H9 (cell line): ENCODE data around the gene KCNK10. TPM values are rescaled to one million over a fixed set of nuclear protein-coding genes. Genes with fewer than 3 reads are reported as not detected.

Experiments
- DNase-seq: peaks from one replicate; pipeline ENCODE4 v3.0.0-alpha.2; 2017
- H2AFZ ChIP-seq: one replicate; pipeline ENCODE4 v1.6.1; 2013; ENCODE audit warnings: mild to moderate bottlenecking, low read length, control low read depth, moderate library complexity
- H2AK5ac ChIP-seq: 2 replicates; pipeline ENCODE4 v1.6.1; 2013; ENCODE audit warnings: low read length, control low read depth, mixed read lengths; ENCODE audit not compliant: insufficient read length
- H2BK120ac ChIP-seq: one replicate; pipeline ENCODE4 v1.6.1; 2013; ENCODE audit warnings: low read depth, mild to moderate bottlenecking, low read length, control low read depth, inconsistent platforms; ENCODE audit not compliant: poor library complexity, severe bottlenecking
- H2BK12ac ChIP-seq: 2 replicates; pipeline ENCODE4 v1.6.1; 2013; ENCODE audit warnings: low read length, control low read depth, mixed read lengths, low read depth; ENCODE audit not compliant: insufficient read length
- H2BK15ac ChIP-seq: 2 replicates; pipeline ENCODE4 v1.6.1; 2013; ENCODE audit warnings: low read depth, low read length, control low read depth
- H2BK20ac ChIP-seq: one replicate; pipeline ENCODE4 v1.6.1; 2013; ENCODE audit warnings: low read depth, mild to moderate bottlenecking, low read length, control low read depth, inconsistent platforms; ENCODE audit not compliant: poor library complexity, severe bottlenecking
- H2BK5ac ChIP-seq: 2 replicates; pipeline ENCODE4 v1.6.1; 2013; ENCODE audit warnings: low read length, control low read depth, mixed read lengths; ENCODE audit not compliant: insufficient read length
- H3K14ac ChIP-seq: 2 replicates; pipeline ENCODE4 v1.6.1; 2013; ENCODE audit warnings: low read length, control low read depth; ENCODE audit not compliant: insufficient read depth
- H3K18ac ChIP-seq: 2 replicates; pipeline ENCODE4 v1.6.1; 2013; ENCODE audit warnings: low read depth, mild to moderate bottlenecking, mixed read lengths, low read length, control low read depth; ENCODE audit not compliant: insufficient read length
- H3K23ac ChIP-seq: 2 replicates; pipeline ENCODE4 v1.6.1; 2013; ENCODE audit warnings: low read length, control low read depth, mixed read lengths, low read depth; ENCODE audit not compliant: insufficient read length
- H3K23me2 ChIP-seq: 2 replicates; pipeline ENCODE4 v1.6.1; 2013; ENCODE audit warnings: low read depth, mild to moderate bottlenecking, mixed read lengths, low read length, control low read depth; ENCODE audit not compliant: insufficient read length, poor library complexity, severe bottlenecking
- H3K27ac ChIP-seq: 2 replicates; pipeline ENCODE4 v1.5.1; 2013; ENCODE audit warnings: low read length, control low read depth, mixed read lengths, low read depth; ENCODE audit not compliant: insufficient read length
- H3K27me3 ChIP-seq: 2 replicates; pipeline ENCODE4 v1.6.1; 2013; ENCODE audit warnings: low read length, control low read depth, inconsistent platforms; ENCODE audit not compliant: insufficient read depth
- H3K4ac ChIP-seq: 2 replicates; pipeline ENCODE4 v1.6.1; 2013; ENCODE audit warnings: low read depth, mild to moderate bottlenecking, control low read depth, inconsistent platforms, low read length, moderate library complexity
- H3K4me1 ChIP-seq: 2 replicates; pipeline ENCODE4 v1.6.1; 2013; ENCODE audit warnings: low read length, control low read depth, inconsistent platforms; ENCODE audit not compliant: insufficient read depth
- H3K4me2 ChIP-seq: 2 replicates; pipeline ENCODE4 v1.6.1; 2013; ENCODE audit warnings: low read length, control low read depth, mixed read lengths; ENCODE audit not compliant: insufficient read length, insufficient read depth
- H3K56ac ChIP-seq: 2 replicates; pipeline ENCODE4 v1.6.1; 2013; ENCODE audit warnings: low read depth, mild to moderate bottlenecking, mixed read lengths, low read length, control low read depth; ENCODE audit not compliant: insufficient read length
- H3K79me1 ChIP-seq: 2 replicates; pipeline ENCODE4 v1.6.1; 2013; ENCODE audit warnings: low read depth, mild to moderate bottlenecking, moderate library complexity, low read length, control low read depth, inconsistent platforms; ENCODE audit not compliant: insufficient read depth, poor library complexity, severe bottlenecking
- H3K79me2 ChIP-seq: 2 replicates; pipeline ENCODE4 v1.6.1; 2013; ENCODE audit warnings: low read length, control low read depth, inconsistent platforms; ENCODE audit not compliant: insufficient read depth
- H3K9ac ChIP-seq: 2 replicates; pipeline ENCODE4 v1.6.1; 2013; ENCODE audit warnings: low read length, control low read depth, mixed read lengths; ENCODE audit not compliant: insufficient read length; ENCODE audit errors: extremely low read depth
- H3K9me3 ChIP-seq: one replicate; pipeline ENCODE4 v1.6.1; 2013; ENCODE audit warnings: low read depth, low read length, inconsistent platforms; ENCODE audit not compliant: control insufficient read depth
- H3T11ph ChIP-seq: one replicate; pipeline ENCODE4 v1.6.1; 2013; ENCODE audit warnings: mild to moderate bottlenecking, low read length, control low read depth, inconsistent platforms
- H4K20me1 ChIP-seq: one replicate; pipeline ENCODE4 v1.6.1; 2013; ENCODE audit not compliant: control insufficient read depth, insufficient read length, insufficient read depth
- H4K5ac ChIP-seq: 2 replicates; pipeline ENCODE4 v1.6.1; 2013; ENCODE audit warnings: low read depth, mild to moderate bottlenecking, mixed read lengths, low read length, control low read depth; ENCODE audit not compliant: insufficient read length
- H4K8ac ChIP-seq: replicated peaks from 2 replicates; pipeline ENCODE4 v1.6.1; 2013; ENCODE audit warnings: low read length, control low read depth, mixed read lengths, low read depth; ENCODE audit not compliant: insufficient read length
- H4K91ac ChIP-seq: 2 replicates; pipeline ENCODE4 v1.6.1; 2013; ENCODE audit warnings: low read depth, mild to moderate bottlenecking, moderate library complexity, mixed read lengths, low read length, control low read depth; ENCODE audit not compliant: insufficient read length
- H3K27ac Mint-ChIP-seq, 3 experiments: 2 replicates in 2 of 3; 3 replicates in 1 of 3; pipeline ENCODE4 v1.8.0; 2020 to 2021; ENCODE audit warnings: mixed read lengths in 3 of 3, mild to moderate bottlenecking in 1 of 3, moderate library complexity in 1 of 3
- H3K27me3 Mint-ChIP-seq: 2 replicates; pipeline ENCODE4 v1.8.0; 2021; ENCODE audit warnings: low read depth, mild to moderate bottlenecking, moderate library complexity, mixed read lengths
- H3K36me3 Mint-ChIP-seq, 3 experiments: 2 replicates in 2 of 3; 3 replicates in 1 of 3; pipeline ENCODE4 v1.8.0; 2020 to 2021; ENCODE audit warnings: low read depth in 3 of 3, mixed read lengths in 3 of 3; ENCODE audit not compliant: insufficient read depth in 1 of 3
- H3K4me1 Mint-ChIP-seq, 2 experiments: 2 replicates each; pipeline ENCODE4 v1.8.0; 2020; ENCODE audit warnings: mixed read lengths in 2 of 2
- H3K4me3 Mint-ChIP-seq, 2 experiments: 2 replicates in 1 of 2; 3 replicates in 1 of 2; pipeline ENCODE4 v1.8.0; 2020 to 2021; ENCODE audit warnings: mild to moderate bottlenecking in 2 of 2, mixed read lengths in 2 of 2, moderate library complexity in 1 of 2
- H3K9me3 Mint-ChIP-seq, 2 experiments: 2 replicates in 1 of 2; 3 replicates in 1 of 2; pipeline ENCODE4 v1.8.0; 2020; ENCODE audit warnings: mild to moderate bottlenecking in 2 of 2, mixed read lengths in 2 of 2, moderate library complexity in 1 of 2
- WGBS: extraction: QIAGEN DNeasy Blood & Tissue Kit; methylation state at CpG from one replicate; pipeline ENCODE4 v1.1.7; 2013; ENCODE audit warnings: missing lambda C conversion rate, low lambda C conversion rate, mixed read lengths; ENCODE audit not compliant: insufficient read length; ENCODE audit errors: extremely low coverage; 5-methylcytosine and 5-hydroxymethylcytosine counted together
- total RNA-seq: library from RNA; stranded (reverse); gene quantifications from 2 replicates; pipeline ENCODE4 v1.2.1, GENCODE V29; 2021
- TF ChIP-seq, protein P1 (sequence below): fragments of 200-600 bp; sonication (generic); conservative IDR thresholded peaks from 3 replicates; pipeline ENCODE4 v1.8.0; 2021; ENCODE audit warnings: antibody characterized with exemption, mild to moderate bottlenecking

The KCNK10 gene
- total RNA-seq, 1 experiment from 2014 or later: 0.33 TPM

DNA sequence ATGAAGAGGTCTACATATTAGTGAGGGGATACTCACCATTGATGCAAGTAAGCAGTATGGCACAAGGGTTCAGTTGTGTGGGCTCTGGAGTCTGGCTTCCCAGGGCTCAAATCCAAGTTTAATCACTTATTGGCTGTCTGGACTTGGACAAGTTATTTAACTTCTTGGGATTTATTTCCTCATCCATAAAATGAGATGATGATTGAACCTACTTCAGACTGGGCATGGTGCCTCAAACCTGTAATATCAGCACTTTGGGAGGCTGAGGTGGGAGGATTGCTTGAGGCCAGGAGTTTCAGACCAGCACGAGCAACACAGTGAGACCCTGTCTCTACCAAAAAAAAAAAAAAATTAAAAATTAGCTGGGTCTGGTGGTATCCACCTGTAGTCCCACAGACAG lies 67.9 kb downstream of the KCNK10 start:
- Histone ChIP-seq H3K4ac (no peak overlapping the region), H2BK12ac (no peak overlapping the region), H3K9me3 (no peaks in the 10 kb centered on the region), H3T11ph (no peak overlapping the region), H2AFZ (no peak overlapping the region), H4K8ac (no peak overlapping the region), H4K20me1 (no peaks in the 10 kb centered on the region), H3K14ac (no peak overlapping the region), H3K23me2 (no peaks in the 10 kb centered on the region), H4K5ac (no peak overlapping the region), H3K23ac (no peak overlapping the region), H3K9ac (no peak overlapping the region), H3K4me2 (no peak overlapping the region), H3K79me1 (no peaks in the 10 kb centered on the region), H3K18ac (no peak overlapping the region), H2AK5ac (no peak overlapping the region), H3K27me3 (no peaks in the 10 kb centered on the region), H3K56ac (no peak overlapping the region), H3K79me2 (no peaks in the 10 kb centered on the region), H2BK15ac (no peak overlapping the region), H2BK120ac (no peak overlapping the region), H2BK5ac (no peak overlapping the region), H4K91ac (no peak overlapping the region), H3K4me1 (no peaks in the 10 kb centered on the region), H2BK20ac (no peak overlapping the region), H3K27ac (no peak overlapping the region)
- H3K27me3 Mint-ChIP-seq: peaks cover 2% of the 10 kb centered on the region
- H3K4me3 Mint-ChIP-seq: no peak overlapping the region
- no peaks in the 10 kb centered on the region for H3K9me3 Mint-ChIP-seq
- no CpG with 5 or more reads among the region's 1 CpG for WGBS
- no peak overlapping the region for H3K27ac Mint-ChIP-seq
- TF ChIP-seq, protein P1, sequence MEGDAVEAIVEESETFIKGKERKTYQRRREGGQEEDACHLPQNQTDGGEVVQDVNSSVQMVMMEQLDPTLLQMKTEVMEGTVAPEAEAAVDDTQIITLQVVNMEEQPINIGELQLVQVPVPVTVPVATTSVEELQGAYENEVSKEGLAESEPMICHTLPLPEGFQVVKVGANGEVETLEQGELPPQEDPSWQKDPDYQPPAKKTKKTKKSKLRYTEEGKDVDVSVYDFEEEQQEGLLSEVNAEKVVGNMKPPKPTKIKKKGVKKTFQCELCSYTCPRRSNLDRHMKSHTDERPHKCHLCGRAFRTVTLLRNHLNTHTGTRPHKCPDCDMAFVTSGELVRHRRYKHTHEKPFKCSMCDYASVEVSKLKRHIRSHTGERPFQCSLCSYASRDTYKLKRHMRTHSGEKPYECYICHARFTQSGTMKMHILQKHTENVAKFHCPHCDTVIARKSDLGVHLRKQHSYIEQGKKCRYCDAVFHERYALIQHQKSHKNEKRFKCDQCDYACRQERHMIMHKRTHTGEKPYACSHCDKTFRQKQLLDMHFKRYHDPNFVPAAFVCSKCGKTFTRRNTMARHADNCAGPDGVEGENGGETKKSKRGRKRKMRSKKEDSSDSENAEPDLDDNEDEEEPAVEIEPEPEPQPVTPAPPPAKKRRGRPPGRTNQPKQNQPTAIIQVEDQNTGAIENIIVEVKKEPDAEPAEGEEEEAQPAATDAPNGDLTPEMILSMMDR: no peak
- DNase-seq: no peak
- peaks cover 0 to 8% of the 10 kb centered on the region in 2 experiments; a peak in 2 of 4 replicates for H3K4me1 Mint-ChIP-seq
- no peaks in the 10 kb centered on the region for H3K36me3 Mint-ChIP-seq
